ENCODE data around the gene AMIGO1. TPM values are rescaled to one million over a fixed set of nuclear protein-coding genes. Genes with fewer than 3 reads are reported as not detected.
A peak's percentile ranks its signal among the peaks of the same experiment; 100 is the strongest.

AMIGO1 gene
- total RNA-seq, 2 experiments from 2014 or later = 1.8 to 2.0 TPM

- DNase-seq = peak; percentile 20
- Mint-ChIP-seq H3K36me3 (ENCODE audit: low read depth) (no peaks in the 10 kb centered on the region), H3K4me3 (no peak overlapping the region), H3K27ac (peak overlapping the region; percentile 71), H3K9me3 (ENCODE audit: low read depth) (no peaks in the 10 kb centered on the region), H3K4me1 (peaks cover 22% of the 10 kb centered on the region), H3K27me3 (no peaks in the 10 kb centered on the region)
- ATAC-seq = no peak
- CTCF ChIA-PET = interaction anchor here (0.6 to 21.9 kb wide), 43 partner anchors 8 to 781 kb away, joined by 3 to 864 read pairs (median 5); partner anchors contain the start of genes AHCYL1, AMIGO1, ATXN7L2 and CYB561D1
- POLR2A ChIA-PET = interaction anchor here (0.6 to 1.6 kb wide), 6 partner anchors 27 to 864 kb away, joined by 3 to 11 read pairs (median 4); partner anchors contain the start of genes CYB561D1 and PSMA5
- intact Hi-C loops (cut with DNase I, micrococcal nuclease) = loop anchor here (1.0 to 2.0 kb wide), 13 partner anchors 34 to 489 kb away; partner anchors contain the start of genes CYB561D1 (in 2 of the 2), PSMA5 (in 2 of the 2), PSRC1 (in 1 of the 2) and WDR47 (in 1 of the 2)
Measured at GRCh38 chr1:109531826-109532364, 22.4 kb upstream of the AMIGO1 start.

- Mint-ChIP-seq H3K4me1 (peaks cover 22% of the 10 kb centered on the region), H3K4me3 (no peak overlapping the region)
Measured at GRCh38 chr1:109531380-109531779, 21.9 kb upstream of the AMIGO1 start.

GRCh38 chr1:109530457-109531087 is 21.0 kb upstream of the AMIGO1 start:
- ATAC-seq (no peak), DNase-seq (no peak)
- peak overlapping the region; percentile 49 for H3K27ac Mint-ChIP-seq
- no peak overlapping the region for H3K4me3 Mint-ChIP-seq
- no peaks in the 10 kb centered on the region for H3K36me3 Mint-ChIP-seq (ENCODE audit: low read depth)
- CTCF ChIA-PET = interaction anchor here (0.7 to 21.9 kb wide), 10 partner anchors 9 to 254 kb away, joined by 3 to 864 read pairs (median 9); partner anchors contain the start of genes AMIGO1, ATXN7L2, CYB561D1 and GNAI3
- no peaks in the 10 kb centered on the region for H3K27me3 Mint-ChIP-seq
- no peaks in the 10 kb centered on the region for H3K9me3 Mint-ChIP-seq (ENCODE audit: low read depth)
- intact Hi-C loops (cut with DNase I, micrococcal nuclease) = no loop called here
- POLR2A ChIA-PET = interaction anchor here (0.7 kb wide), 1 partner anchor 14 kb away, joined by 3 read pairs; no protein-coding TSS in a partner anchor
- H3K4me1 Mint-ChIP-seq = peaks cover 22% of the 10 kb centered on the region

More at GRCh38 chr1:109531380-109531779, 21.9 kb upstream of the AMIGO1 start:
- POLR2A ChIA-PET = interaction anchor here (1.0 to 1.3 kb wide), 3 partner anchors 26 to 37 kb away, joined by 3 to 4 read pairs (median 3); partner anchors contain the start of gene CYB561D1
- peak overlapping the region; percentile 49 for H3K27ac Mint-ChIP-seq
- no peak for DNase-seq
- H3K27me3 Mint-ChIP-seq = no peaks in the 10 kb centered on the region
- intact Hi-C loops (cut with DNase I, micrococcal nuclease) = no loop called here
- CTCF ChIA-PET = interaction anchor here (0.6 to 21.9 kb wide), 34 partner anchors 9 to 780 kb away, joined by 3 to 864 read pairs (median 5); partner anchors contain the start of genes AHCYL1, AMIGO1, ATXN7L2 and CYB561D1
- no peaks in the 10 kb centered on the region for H3K9me3 Mint-ChIP-seq (ENCODE audit: low read depth)
- ATAC-seq = no peak
- H3K36me3 Mint-ChIP-seq (ENCODE audit: low read depth) = no peaks in the 10 kb centered on the region

GRCh38 chr1:109529881-109530456 is 20.4 kb upstream of the AMIGO1 start:
- Mint-ChIP-seq H3K9me3 (ENCODE audit: low read depth) (no peaks in the 10 kb centered on the region), H3K27me3 (no peaks in the 10 kb centered on the region), H3K27ac (no peak overlapping the region), H3K4me3 (no peak overlapping the region), H3K36me3 (ENCODE audit: low read depth) (no peaks in the 10 kb centered on the region), H3K4me1 (peaks cover 22% of the 10 kb centered on the region)
- ChIA-PET POLR2A (interaction anchor here (0.7 to 1.0 kb wide), 2 partner anchors 14 to 105 kb away, joined by 3 to 4 read pairs; no protein-coding TSS in a partner anchor), CTCF (interaction anchor here (0.7 to 21.9 kb wide), 10 partner anchors 8 to 253 kb away, joined by 3 to 864 read pairs (median 6); partner anchors contain the start of genes AMIGO1, ATXN7L2, CYB561D1 and GNAI3)
- intact Hi-C loops (cut with DNase I, micrococcal nuclease) = no loop called here
- ATAC-seq (no peak), DNase-seq (no peak)

- H3K4me3 Mint-ChIP-seq = no peak overlapping the region
- no peak overlapping the region for H3K27ac Mint-ChIP-seq
- POLR2A ChIA-PET = interaction anchor here (0.5 to 1.3 kb wide), 2 partner anchors 39 to 871 kb away, joined by 3 to 4 read pairs; no protein-coding TSS in a partner anchor
- intact Hi-C loops (cut with DNase I, micrococcal nuclease) = no loop called here
- ATAC-seq (no peak), DNase-seq (no peak)
- H3K4me1 Mint-ChIP-seq = peaks cover 22% of the 10 kb centered on the region
- no peaks in the 10 kb centered on the region for H3K36me3 Mint-ChIP-seq (ENCODE audit: low read depth)
- H3K27me3 Mint-ChIP-seq = no peaks in the 10 kb centered on the region
- H3K9me3 Mint-ChIP-seq (ENCODE audit: low read depth) = no peaks in the 10 kb centered on the region
- CTCF ChIA-PET = interaction anchor here (0.7 to 21.9 kb wide), 5 partner anchors 13 to 106 kb away, joined by 3 to 864 read pairs (median 7); partner anchors contain the start of genes AMIGO1, ATXN7L2, CYB561D1 and GNAI3
Measured at GRCh38 chr1:109528712-109529111, 19.2 kb upstream of the AMIGO1 start.

- Mint-ChIP-seq H3K4me1 (peaks cover 22% of the 10 kb centered on the region), H3K4me3 (no peak overlapping the region), H3K27me3 (no peaks in the 10 kb centered on the region), H3K9me3 (ENCODE audit: low read depth) (no peaks in the 10 kb centered on the region), H3K27ac (no peak overlapping the region), H3K36me3 (ENCODE audit: low read depth) (no peaks in the 10 kb centered on the region)
- ChIA-PET POLR2A (interaction anchor here (0.5 to 1.3 kb wide), 2 partner anchors 38 to 871 kb away, joined by 3 to 4 read pairs; no protein-coding TSS in a partner anchor), CTCF (interaction anchor here (1.2 to 21.9 kb wide), 3 partner anchors 13 to 45 kb away, joined by 4 to 864 read pairs (median 11); partner anchors contain the start of genes AMIGO1, ATXN7L2 and CYB561D1)
- DNase-seq (no peak), ATAC-seq (no peak)
- intact Hi-C loops (cut with DNase I, micrococcal nuclease) = no loop called here
Measured at GRCh38 chr1:109527846-109528695, 18.5 kb upstream of the AMIGO1 start.

GRCh38 chr1:109527098-109527811 is 17.7 kb upstream of the AMIGO1 start:
- H3K4me3 Mint-ChIP-seq = no peak overlapping the region
- CTCF ChIA-PET = interaction anchor here (0.6 to 21.9 kb wide), 3 partner anchors 12 to 26 kb away, joined by 3 to 864 read pairs (median 4); partner anchors contain the start of genes AMIGO1 and CYB561D1
- H3K27ac Mint-ChIP-seq = no peak overlapping the region
- intact Hi-C loops (cut with DNase I, micrococcal nuclease) = no loop called here
- ATAC-seq (no peak), DNase-seq (no peak)
- peaks cover 16% of the 10 kb centered on the region for H3K4me1 Mint-ChIP-seq
- H3K27me3 Mint-ChIP-seq = no peaks in the 10 kb centered on the region
- H3K36me3 Mint-ChIP-seq (ENCODE audit: low read depth) = no peaks in the 10 kb centered on the region
- POLR2A ChIA-PET = no interaction called here
- H3K9me3 Mint-ChIP-seq (ENCODE audit: low read depth) = no peaks in the 10 kb centered on the region

- CTCF ChIA-PET = interaction anchor here (1.1 to 21.9 kb wide), 3 partner anchors 9 to 124 kb away, joined by 3 to 864 read pairs (median 12); partner anchors contain the start of genes AMIGO1 and CYB561D1
- POLR2A ChIA-PET = no interaction called here
- Mint-ChIP-seq H3K36me3 (ENCODE audit: low read depth) (no peaks in the 10 kb centered on the region), H3K9me3 (ENCODE audit: low read depth) (no peaks in the 10 kb centered on the region), H3K27ac (no peak overlapping the region), H3K4me3 (no peak overlapping the region), H3K4me1 (no peaks in the 10 kb centered on the region), H3K27me3 (no peaks in the 10 kb centered on the region)
- intact Hi-C loops (cut with DNase I, micrococcal nuclease) = no loop called here
- no peak for DNase-seq
- ATAC-seq = no peak
Measured at GRCh38 chr1:109523706-109524105, 14.2 kb upstream of the AMIGO1 start.

GRCh38 chr1:109522026-109522425 is 12.5 kb upstream of the AMIGO1 start:
- no peaks in the 10 kb centered on the region for H3K27me3 Mint-ChIP-seq
- H3K4me1 Mint-ChIP-seq = no peaks in the 10 kb centered on the region
- intact Hi-C loops (cut with DNase I, micrococcal nuclease) = no loop called here
- no peak overlapping the region for H3K4me3 Mint-ChIP-seq
- no peaks in the 10 kb centered on the region for H3K36me3 Mint-ChIP-seq (ENCODE audit: low read depth)
- ChIA-PET CTCF (interaction anchor here (0.9 to 21.9 kb wide), 3 partner anchors 8 to 21 kb away, joined by 4 to 864 read pairs (median 7); partner anchors contain the start of genes AMIGO1 and CYB561D1), POLR2A (no interaction called here)
- ATAC-seq (no peak), DNase-seq (no peak)
- no peak overlapping the region for H3K27ac Mint-ChIP-seq
- no peaks in the 10 kb centered on the region for H3K9me3 Mint-ChIP-seq (ENCODE audit: low read depth)
